HEK293 (cell line): ENCODE measurements around the gene PKP2.

Experiments used
- CTCF ChIP-seq: fragments of 450-650 bp; formaldehyde crosslinking; IDR thresholded peaks from 2 replicates; pipeline ENCODE4 v1.5.1; 2016; ENCODE audit warnings: missing biosample characterization, missing genetic modification characterization
- ELK4 ChIP-seq: IDR thresholded peaks from 2 replicates; pipeline ENCODE4 v1.6.1; 2011; ENCODE audit warnings: mild to moderate bottlenecking, low read depth, low read length, borderline replicate concordance
- GLI2 ChIP-seq: fragments of 450-650 bp; formaldehyde crosslinking; IDR thresholded peaks from 2 replicates; pipeline ENCODE4; 2017; ENCODE audit warnings: missing biosample characterization, missing genetic modification characterization, low read depth, borderline replicate concordance
- REST ChIP-seq: fragments of 450-650 bp; formaldehyde crosslinking; IDR thresholded peaks from 2 replicates; pipeline ENCODE4 v1.5.1; 2016; ENCODE audit warnings: missing biosample characterization, missing genetic modification characterization
- SCRT1 ChIP-seq: fragments of 450-650 bp; formaldehyde crosslinking; IDR thresholded peaks from 2 replicates; pipeline ENCODE4 v1.5.1; 2016; ENCODE audit warnings: missing biosample characterization, missing genetic modification characterization, borderline replicate concordance
- ZNF138 ChIP-seq: fragments of 450-650 bp; formaldehyde crosslinking; IDR thresholded peaks from 2 replicates; pipeline ENCODE4 v1.5.1; 2016; ENCODE audit warnings: missing biosample characterization, missing genetic modification characterization, borderline replicate concordance
- ZNF18 ChIP-seq: fragments of 450-650 bp; formaldehyde crosslinking; IDR thresholded peaks from 2 replicates; pipeline ENCODE4 v1.5.1; 2016; ENCODE audit warnings: missing biosample characterization, missing genetic modification characterization
- ZNF530 ChIP-seq: fragments of 450-650 bp; formaldehyde crosslinking; IDR thresholded peaks from 2 replicates; pipeline ENCODE4 v1.5.1; 2016; ENCODE audit warnings: low read depth, missing biosample characterization, missing genetic modification characterization
- ZNF549 ChIP-seq: fragments of 450-650 bp; IDR thresholded peaks from 2 replicates; pipeline ENCODE4 v1.5.1; 2018; ENCODE audit warnings: missing biosample characterization, missing genetic modification characterization, mild to moderate bottlenecking, inconsistent platforms, moderate library complexity
- ZNF600 ChIP-seq: fragments of 450-650 bp; formaldehyde crosslinking; IDR thresholded peaks from 2 replicates; pipeline ENCODE4 v1.5.1; 2016; ENCODE audit warnings: missing biosample characterization, missing genetic modification characterization
- ZNF610 ChIP-seq: fragments of 450-650 bp; formaldehyde crosslinking; IDR thresholded peaks from 2 replicates; pipeline ENCODE4 v1.5.1; 2016; ENCODE audit warnings: missing biosample characterization, missing genetic modification characterization, borderline replicate concordance
- ZNF670 ChIP-seq: fragments of 450-650 bp; formaldehyde crosslinking; IDR thresholded peaks from 2 replicates; pipeline ENCODE4 v1.5.1; 2016; ENCODE audit warnings: missing biosample characterization, missing genetic modification characterization, low read depth

- TF ChIP-seq CTCF (tag by site-specific recombination) (no peak), ZNF610 (tag by site-specific recombination) (no peak), ZNF138 (tag by site-specific recombination) (no peak), ZNF670 (tag by site-specific recombination) (no peak), SCRT1 (tag by site-specific recombination) (no peak), ZNF549 (tag by site-specific recombination) (no peak), ZNF530 (no peak), REST (tag by site-specific recombination) (no peak), GLI2 (no peak), ELK4 (no peak), ZNF18 (tag by site-specific recombination) (no peak), ZNF600 (no peak)
These were observed 84.7 kb downstream of the PKP2 start for GRCh38 chr12:32811686-32812392.
